Nephron progenitor cell (in vitro differentiated cells): Measurements from ENCODE around the gene BARX2.

Experiments
- DNase-seq: peaks from one replicate; pipeline ENCODE4 v3.0.0; 2021
- H3K27ac Mint-ChIP-seq: 2 replicates; pipeline ENCODE4 v1.8.0; 2021; ENCODE audit warnings: mild to moderate bottlenecking, moderate library complexity, mixed read lengths
- H3K27me3 Mint-ChIP-seq: 2 replicates; pipeline ENCODE4 v1.8.0; 2021; ENCODE audit warnings: mild to moderate bottlenecking, low read depth, mixed read lengths; ENCODE audit not compliant: poor library complexity
- H3K36me3 Mint-ChIP-seq: 2 replicates; pipeline ENCODE4 v1.8.0; 2021; ENCODE audit warnings: low read depth, mixed read lengths
- H3K4me1 Mint-ChIP-seq: 2 replicates; pipeline ENCODE4 v1.8.0; 2021; ENCODE audit warnings: mixed read lengths
- H3K4me3 Mint-ChIP-seq: 2 replicates; pipeline ENCODE4 v1.8.0; 2021; ENCODE audit warnings: mild to moderate bottlenecking, moderate library complexity, mixed read lengths
- H3K9me3 Mint-ChIP-seq: 2 replicates; pipeline ENCODE4 v1.8.0; 2021; ENCODE audit warnings: mild to moderate bottlenecking, moderate library complexity, mixed read lengths
- CTCF ChIP-seq: fragments of 200-600 bp; sonication (generic); IDR thresholded peaks from 2 replicates; pipeline ENCODE4 v1.5.0; 2021; ENCODE audit warnings: antibody characterized with exemption

Gene BARX2

GRCh38 chr11:129376658-129377341 is 1.2 kb downstream of the BARX2 start:
- H3K27ac Mint-ChIP-seq = no peak overlapping the region
- H3K4me1 Mint-ChIP-seq = peaks cover 45% of the 10 kb centered on the region
- H3K4me3 Mint-ChIP-seq = peak overlapping the region; percentile 84
- H3K9me3 Mint-ChIP-seq = no peaks in the 10 kb centered on the region
- no peak for TF ChIP-seq CTCF
- no peak for DNase-seq
- H3K27me3 Mint-ChIP-seq = peaks cover 78% of the 10 kb centered on the region
- no peaks in the 10 kb centered on the region for H3K36me3 Mint-ChIP-seq

DNA sequence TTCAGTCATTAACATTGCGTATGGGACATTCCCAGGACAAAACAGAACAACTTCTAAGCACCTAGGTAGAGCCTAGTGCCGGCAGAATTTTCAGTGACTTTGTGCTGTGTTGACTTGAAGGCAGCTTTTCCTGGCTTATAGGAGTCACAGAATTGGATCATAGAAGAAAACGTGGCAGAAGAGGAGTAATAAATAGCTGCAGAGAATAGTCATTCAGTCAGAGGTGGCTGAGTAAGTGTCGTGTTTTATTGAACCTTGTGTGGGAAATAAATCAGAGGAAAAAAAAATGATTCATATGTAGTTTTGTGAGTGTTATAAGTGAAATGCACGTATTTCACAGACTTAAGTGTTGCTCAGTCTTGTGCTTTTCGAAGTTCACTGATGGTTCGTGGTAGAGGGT is 2.1 kb downstream of the BARX2 start:
- no peaks in the 10 kb centered on the region for H3K36me3 Mint-ChIP-seq
- H3K4me3 Mint-ChIP-seq = no peak overlapping the region
- TF ChIP-seq CTCF = no peak
- H3K27me3 Mint-ChIP-seq = peaks cover 75% of the 10 kb centered on the region
- H3K27ac Mint-ChIP-seq = no peak overlapping the region
- peaks cover 41% of the 10 kb centered on the region for H3K4me1 Mint-ChIP-seq
- no peaks in the 10 kb centered on the region for H3K9me3 Mint-ChIP-seq
- no peak for DNase-seq

DNA sequence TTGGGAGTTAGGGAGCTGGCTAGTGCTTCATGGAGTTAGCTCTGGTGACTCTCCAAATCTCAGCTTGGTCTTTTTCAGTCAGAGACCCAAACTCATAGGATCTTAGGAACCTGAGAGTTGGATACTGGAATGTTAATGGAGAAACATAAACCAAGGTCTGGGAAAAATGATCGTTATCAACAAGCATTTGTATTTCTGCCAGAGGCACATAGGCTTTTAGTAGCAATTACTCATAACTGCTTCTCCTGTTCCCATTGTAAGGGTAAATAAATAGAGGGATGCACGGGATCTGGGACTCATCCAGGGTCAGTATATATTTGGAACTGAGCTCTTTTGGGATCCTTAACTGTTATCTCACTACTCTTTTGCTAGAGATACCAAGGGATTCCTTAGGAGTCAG is 4.8 kb downstream of the BARX2 start:
- no peaks in the 10 kb centered on the region for H3K36me3 Mint-ChIP-seq
- peaks cover 53% of the 10 kb centered on the region for H3K27me3 Mint-ChIP-seq
- DNase-seq = no peak
- peaks cover 36% of the 10 kb centered on the region for H3K4me1 Mint-ChIP-seq
- no peak overlapping the region for H3K4me3 Mint-ChIP-seq
- no peak for TF ChIP-seq CTCF
- no peaks in the 10 kb centered on the region for H3K9me3 Mint-ChIP-seq
- no peak overlapping the region for H3K27ac Mint-ChIP-seq

GRCh38 chr11:129382583-129382982 is 6.9 kb downstream of the BARX2 start:
- TF ChIP-seq CTCF = no peak
- no peak overlapping the region for H3K4me3 Mint-ChIP-seq
- no peak for DNase-seq
- H3K27me3 Mint-ChIP-seq = peaks cover 40% of the 10 kb centered on the region
- H3K36me3 Mint-ChIP-seq = no peaks in the 10 kb centered on the region
- H3K4me1 Mint-ChIP-seq = peaks cover 35% of the 10 kb centered on the region
- no peak overlapping the region for H3K27ac Mint-ChIP-seq
- no peaks in the 10 kb centered on the region for H3K9me3 Mint-ChIP-seq

DNA sequence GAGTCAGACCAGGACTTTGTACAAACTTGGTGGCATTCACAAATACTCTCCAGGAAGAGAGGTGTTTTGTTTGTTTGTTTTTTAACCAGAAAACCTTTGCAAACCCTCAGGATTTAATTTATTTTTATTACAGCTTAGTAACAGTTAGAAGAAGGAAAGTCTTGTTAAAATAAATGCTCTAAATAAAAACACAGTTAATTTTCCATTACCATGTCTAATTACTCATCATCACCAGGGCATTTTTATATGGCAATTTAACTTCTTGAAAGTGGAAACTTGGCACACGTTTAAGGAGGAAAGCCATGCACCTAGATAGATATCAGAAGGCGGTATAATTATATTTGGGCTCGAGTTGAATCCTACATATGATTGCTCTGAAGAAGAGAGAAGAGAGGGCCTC is 7.4 kb downstream of the BARX2 start:
- no peaks in the 10 kb centered on the region for H3K36me3 Mint-ChIP-seq
- no peak overlapping the region for H3K27ac Mint-ChIP-seq
- DNase-seq = no peak
- H3K4me3 Mint-ChIP-seq = no peak overlapping the region
- no peak for TF ChIP-seq CTCF
- peaks cover 36% of the 10 kb centered on the region for H3K4me1 Mint-ChIP-seq
- H3K9me3 Mint-ChIP-seq = no peaks in the 10 kb centered on the region
- H3K27me3 Mint-ChIP-seq = peaks cover 36% of the 10 kb centered on the region

DNA sequence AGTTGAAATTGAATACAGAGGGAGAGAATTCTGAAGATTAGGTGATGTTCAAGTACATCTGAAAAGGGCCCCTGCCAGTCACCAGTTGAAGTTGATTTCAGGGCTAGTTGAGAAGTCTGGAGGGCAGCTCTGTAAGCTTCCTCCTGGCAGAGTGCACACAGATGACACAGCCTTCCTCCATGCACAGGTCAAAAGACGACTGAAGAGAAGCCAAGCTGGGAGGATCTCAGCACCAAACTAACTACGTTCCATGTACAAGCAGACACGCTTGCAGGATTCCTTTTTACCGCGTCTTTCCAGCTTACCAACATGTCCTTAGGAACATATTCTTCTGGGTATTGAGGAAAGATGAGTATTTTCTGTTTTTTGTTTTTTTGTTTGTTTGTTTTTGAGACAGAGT is 7.9 kb downstream of the BARX2 start:
- Mint-ChIP-seq H3K27ac (no peak overlapping the region), H3K4me1 (peaks cover 40% of the 10 kb centered on the region), H3K36me3 (no peaks in the 10 kb centered on the region), H3K9me3 (no peaks in the 10 kb centered on the region), H3K27me3 (peaks cover 31% of the 10 kb centered on the region), H3K4me3 (no peak overlapping the region)
- no peak for DNase-seq
- TF ChIP-seq CTCF = no peak
